H9 (cell line): ENCODE measurements around the gene POC1B. TPM values are rescaled to one million over a fixed set of nuclear protein-coding genes. Genes with fewer than 3 reads are reported as not detected.

Experiments used
- DNase-seq: peaks from one replicate; pipeline ENCODE4 v3.0.0-alpha.2; 2017
- H2AFZ ChIP-seq: one replicate; pipeline ENCODE4 v1.6.1; 2013; ENCODE audit warnings: mild to moderate bottlenecking, low read length, control low read depth, moderate library complexity
- H2AK5ac ChIP-seq: 2 replicates; pipeline ENCODE4 v1.6.1; 2013; ENCODE audit warnings: low read length, control low read depth, mixed read lengths; ENCODE audit not compliant: insufficient read length
- H2BK120ac ChIP-seq: one replicate; pipeline ENCODE4 v1.6.1; 2013; ENCODE audit warnings: low read depth, mild to moderate bottlenecking, low read length, control low read depth, inconsistent platforms; ENCODE audit not compliant: poor library complexity, severe bottlenecking
- H2BK12ac ChIP-seq: 2 replicates; pipeline ENCODE4 v1.6.1; 2013; ENCODE audit warnings: low read length, control low read depth, mixed read lengths, low read depth; ENCODE audit not compliant: insufficient read length
- H2BK15ac ChIP-seq: 2 replicates; pipeline ENCODE4 v1.6.1; 2013; ENCODE audit warnings: low read depth, low read length, control low read depth
- H2BK20ac ChIP-seq: one replicate; pipeline ENCODE4 v1.6.1; 2013; ENCODE audit warnings: low read depth, mild to moderate bottlenecking, low read length, control low read depth, inconsistent platforms; ENCODE audit not compliant: poor library complexity, severe bottlenecking
- H2BK5ac ChIP-seq: 2 replicates; pipeline ENCODE4 v1.6.1; 2013; ENCODE audit warnings: low read length, control low read depth, mixed read lengths; ENCODE audit not compliant: insufficient read length
- H3K14ac ChIP-seq: 2 replicates; pipeline ENCODE4 v1.6.1; 2013; ENCODE audit warnings: low read length, control low read depth; ENCODE audit not compliant: insufficient read depth
- H3K18ac ChIP-seq: 2 replicates; pipeline ENCODE4 v1.6.1; 2013; ENCODE audit warnings: low read depth, mild to moderate bottlenecking, mixed read lengths, low read length, control low read depth; ENCODE audit not compliant: insufficient read length
- H3K23ac ChIP-seq: 2 replicates; pipeline ENCODE4 v1.6.1; 2013; ENCODE audit warnings: low read length, control low read depth, mixed read lengths, low read depth; ENCODE audit not compliant: insufficient read length
- H3K23me2 ChIP-seq: 2 replicates; pipeline ENCODE4 v1.6.1; 2013; ENCODE audit warnings: low read depth, mild to moderate bottlenecking, mixed read lengths, low read length, control low read depth; ENCODE audit not compliant: insufficient read length, poor library complexity, severe bottlenecking
- H3K27ac ChIP-seq: 2 replicates; pipeline ENCODE4 v1.5.1; 2013; ENCODE audit warnings: low read length, control low read depth, mixed read lengths, low read depth; ENCODE audit not compliant: insufficient read length
- H3K27me3 ChIP-seq: 2 replicates; pipeline ENCODE4 v1.6.1; 2013; ENCODE audit warnings: low read length, control low read depth, inconsistent platforms; ENCODE audit not compliant: insufficient read depth
- H3K4ac ChIP-seq: 2 replicates; pipeline ENCODE4 v1.6.1; 2013; ENCODE audit warnings: low read depth, mild to moderate bottlenecking, control low read depth, inconsistent platforms, low read length, moderate library complexity
- H3K4me1 ChIP-seq: 2 replicates; pipeline ENCODE4 v1.6.1; 2013; ENCODE audit warnings: low read length, control low read depth, inconsistent platforms; ENCODE audit not compliant: insufficient read depth
- H3K4me2 ChIP-seq: 2 replicates; pipeline ENCODE4 v1.6.1; 2013; ENCODE audit warnings: low read length, control low read depth, mixed read lengths; ENCODE audit not compliant: insufficient read length, insufficient read depth
- H3K56ac ChIP-seq: 2 replicates; pipeline ENCODE4 v1.6.1; 2013; ENCODE audit warnings: low read depth, mild to moderate bottlenecking, mixed read lengths, low read length, control low read depth; ENCODE audit not compliant: insufficient read length
- H3K79me1 ChIP-seq: 2 replicates; pipeline ENCODE4 v1.6.1; 2013; ENCODE audit warnings: low read depth, mild to moderate bottlenecking, moderate library complexity, low read length, control low read depth, inconsistent platforms; ENCODE audit not compliant: insufficient read depth, poor library complexity, severe bottlenecking
- H3K79me2 ChIP-seq: 2 replicates; pipeline ENCODE4 v1.6.1; 2013; ENCODE audit warnings: low read length, control low read depth, inconsistent platforms; ENCODE audit not compliant: insufficient read depth
- H3K9ac ChIP-seq: 2 replicates; pipeline ENCODE4 v1.6.1; 2013; ENCODE audit warnings: low read length, control low read depth, mixed read lengths; ENCODE audit not compliant: insufficient read length; ENCODE audit errors: extremely low read depth
- H3K9me3 ChIP-seq: one replicate; pipeline ENCODE4 v1.6.1; 2013; ENCODE audit warnings: low read depth, low read length, inconsistent platforms; ENCODE audit not compliant: control insufficient read depth
- H3T11ph ChIP-seq: one replicate; pipeline ENCODE4 v1.6.1; 2013; ENCODE audit warnings: mild to moderate bottlenecking, low read length, control low read depth, inconsistent platforms
- H4K20me1 ChIP-seq: one replicate; pipeline ENCODE4 v1.6.1; 2013; ENCODE audit not compliant: control insufficient read depth, insufficient read length, insufficient read depth
- H4K5ac ChIP-seq: 2 replicates; pipeline ENCODE4 v1.6.1; 2013; ENCODE audit warnings: low read depth, mild to moderate bottlenecking, mixed read lengths, low read length, control low read depth; ENCODE audit not compliant: insufficient read length
- H4K8ac ChIP-seq: replicated peaks from 2 replicates; pipeline ENCODE4 v1.6.1; 2013; ENCODE audit warnings: low read length, control low read depth, mixed read lengths, low read depth; ENCODE audit not compliant: insufficient read length
- H4K91ac ChIP-seq: 2 replicates; pipeline ENCODE4 v1.6.1; 2013; ENCODE audit warnings: low read depth, mild to moderate bottlenecking, moderate library complexity, mixed read lengths, low read length, control low read depth; ENCODE audit not compliant: insufficient read length
- H3K27ac Mint-ChIP-seq, 3 experiments: 2 replicates in 2 of 3; 3 replicates in 1 of 3; pipeline ENCODE4 v1.8.0; 2020 to 2021; ENCODE audit warnings: mixed read lengths in 3 of 3, mild to moderate bottlenecking in 1 of 3, moderate library complexity in 1 of 3
- H3K27me3 Mint-ChIP-seq: 2 replicates; pipeline ENCODE4 v1.8.0; 2021; ENCODE audit warnings: low read depth, mild to moderate bottlenecking, moderate library complexity, mixed read lengths
- H3K36me3 Mint-ChIP-seq, 3 experiments: 2 replicates in 2 of 3; 3 replicates in 1 of 3; pipeline ENCODE4 v1.8.0; 2020 to 2021; ENCODE audit warnings: low read depth in 3 of 3, mixed read lengths in 3 of 3; ENCODE audit not compliant: insufficient read depth in 1 of 3
- H3K4me1 Mint-ChIP-seq, 2 experiments: 2 replicates each; pipeline ENCODE4 v1.8.0; 2020; ENCODE audit warnings: mixed read lengths in 2 of 2
- H3K4me3 Mint-ChIP-seq, 2 experiments: 2 replicates in 1 of 2; 3 replicates in 1 of 2; pipeline ENCODE4 v1.8.0; 2020 to 2021; ENCODE audit warnings: mild to moderate bottlenecking in 2 of 2, mixed read lengths in 2 of 2, moderate library complexity in 1 of 2
- H3K9me3 Mint-ChIP-seq, 2 experiments: 2 replicates in 1 of 2; 3 replicates in 1 of 2; pipeline ENCODE4 v1.8.0; 2020; ENCODE audit warnings: mild to moderate bottlenecking in 2 of 2, mixed read lengths in 2 of 2, moderate library complexity in 1 of 2
- total RNA-seq: library from RNA; stranded (reverse); gene quantifications from 2 replicates; pipeline ENCODE4 v1.2.1, GENCODE V29; 2021
- TF ChIP-seq, protein P1 (sequence below): fragments of 200-600 bp; sonication (generic); conservative IDR thresholded peaks from 3 replicates; pipeline ENCODE4 v1.8.0; 2021; ENCODE audit warnings: antibody characterized with exemption, mild to moderate bottlenecking

Gene POC1B
- total RNA-seq, 1 experiment from 2014 or later: 12.5 TPM

DNA sequence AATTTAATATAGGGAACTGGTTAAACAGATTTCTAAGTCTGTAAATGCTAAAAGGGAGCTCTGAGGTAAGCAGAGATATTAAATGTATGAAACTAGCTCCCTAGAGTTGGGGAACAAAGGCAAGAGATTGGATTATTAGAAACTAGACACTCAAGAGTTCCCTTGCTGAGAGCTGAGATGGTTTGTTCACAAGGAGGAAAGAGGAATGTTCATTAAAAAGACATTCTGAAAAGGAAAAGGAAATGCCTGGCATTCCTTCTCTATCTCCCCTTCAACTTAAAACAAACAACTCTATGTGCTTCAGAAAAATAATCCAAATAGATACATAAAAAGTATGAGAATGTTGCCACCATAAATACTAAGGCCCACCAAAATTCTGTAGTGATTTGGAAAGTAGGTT, 74.9 kb downstream of the POC1B start:
- no peaks in the 10 kb centered on the region for H3K79me2 ChIP-seq
- H3K4me1 Mint-ChIP-seq: peaks cover 26 to 34% of the 10 kb centered on the region in 2 experiments
- no peak overlapping the region for H2AFZ ChIP-seq
- TF ChIP-seq, protein P1, sequence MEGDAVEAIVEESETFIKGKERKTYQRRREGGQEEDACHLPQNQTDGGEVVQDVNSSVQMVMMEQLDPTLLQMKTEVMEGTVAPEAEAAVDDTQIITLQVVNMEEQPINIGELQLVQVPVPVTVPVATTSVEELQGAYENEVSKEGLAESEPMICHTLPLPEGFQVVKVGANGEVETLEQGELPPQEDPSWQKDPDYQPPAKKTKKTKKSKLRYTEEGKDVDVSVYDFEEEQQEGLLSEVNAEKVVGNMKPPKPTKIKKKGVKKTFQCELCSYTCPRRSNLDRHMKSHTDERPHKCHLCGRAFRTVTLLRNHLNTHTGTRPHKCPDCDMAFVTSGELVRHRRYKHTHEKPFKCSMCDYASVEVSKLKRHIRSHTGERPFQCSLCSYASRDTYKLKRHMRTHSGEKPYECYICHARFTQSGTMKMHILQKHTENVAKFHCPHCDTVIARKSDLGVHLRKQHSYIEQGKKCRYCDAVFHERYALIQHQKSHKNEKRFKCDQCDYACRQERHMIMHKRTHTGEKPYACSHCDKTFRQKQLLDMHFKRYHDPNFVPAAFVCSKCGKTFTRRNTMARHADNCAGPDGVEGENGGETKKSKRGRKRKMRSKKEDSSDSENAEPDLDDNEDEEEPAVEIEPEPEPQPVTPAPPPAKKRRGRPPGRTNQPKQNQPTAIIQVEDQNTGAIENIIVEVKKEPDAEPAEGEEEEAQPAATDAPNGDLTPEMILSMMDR: no peak
- H4K5ac ChIP-seq: no peak overlapping the region
- H2BK20ac ChIP-seq: no peak overlapping the region
- H3K27me3 Mint-ChIP-seq: no peaks in the 10 kb centered on the region
- no peak overlapping the region for H3K23ac ChIP-seq
- H3K9me3 Mint-ChIP-seq: no peaks in the 10 kb centered on the region
- H3K4me2 ChIP-seq: no peak overlapping the region
- no peak overlapping the region for H3T11ph ChIP-seq
- no peak for DNase-seq
- no peak overlapping the region for H2BK12ac ChIP-seq
- H3K27ac Mint-ChIP-seq: peak overlapping the region in 2 of 3 experiments; percentile 54 to 97; a peak in 3 of 7 replicates
- no peak overlapping the region for H2BK120ac ChIP-seq
- H2AK5ac ChIP-seq: no peak overlapping the region
- H3K9ac ChIP-seq: no peak overlapping the region
- H3K4me1 ChIP-seq: peaks cover 11% of the 10 kb centered on the region; the same call in 1 of the 2 replicates
- H3K27me3 ChIP-seq: no peaks in the 10 kb centered on the region
- no peak overlapping the region for H3K4ac ChIP-seq
- no peaks in the 10 kb centered on the region for H3K9me3 ChIP-seq
- no peak overlapping the region for H3K56ac ChIP-seq
- H2BK5ac ChIP-seq: no peak overlapping the region
- no peaks in the 10 kb centered on the region for H3K23me2 ChIP-seq
- no peak overlapping the region for H3K27ac ChIP-seq
- peak overlapping the region in 1 of 2 experiments; percentile 59; a peak in 1 of 5 replicates for H3K4me3 Mint-ChIP-seq
- H3K18ac ChIP-seq: no peak overlapping the region
- no peak overlapping the region for H2BK15ac ChIP-seq
- H4K91ac ChIP-seq: no peak overlapping the region
- H3K79me1 ChIP-seq: no peaks in the 10 kb centered on the region
- H3K14ac ChIP-seq: no peak overlapping the region
- H4K20me1 ChIP-seq: no peaks in the 10 kb centered on the region
- no peaks in the 10 kb centered on the region; a peak in 1 of 7 replicates for H3K36me3 Mint-ChIP-seq
- H4K8ac ChIP-seq: no peak overlapping the region
